Loucy (cell line): ENCODE measurements around the gene GALNT1.

Experiments
- EZH2phosphoT487 ChIP-seq: fragments of 200-600 bp; IDR thresholded peaks from 2 replicates; pipeline ENCODE4 v1.6.1; 2018; ENCODE audit warnings: antibody characterized with exemption, mild to moderate bottlenecking, moderate library complexity, borderline replicate concordance
- TF ChIP-seq, protein P1 (sequence below): fragments of 200-600 bp; sonication (generic); conservative IDR thresholded peaks from 2 replicates; pipeline ENCODE4 v1.5.1; 2014; ENCODE audit warnings: mild to moderate bottlenecking, antibody characterized with exemption, low read length

- TF ChIP-seq, protein P1, sequence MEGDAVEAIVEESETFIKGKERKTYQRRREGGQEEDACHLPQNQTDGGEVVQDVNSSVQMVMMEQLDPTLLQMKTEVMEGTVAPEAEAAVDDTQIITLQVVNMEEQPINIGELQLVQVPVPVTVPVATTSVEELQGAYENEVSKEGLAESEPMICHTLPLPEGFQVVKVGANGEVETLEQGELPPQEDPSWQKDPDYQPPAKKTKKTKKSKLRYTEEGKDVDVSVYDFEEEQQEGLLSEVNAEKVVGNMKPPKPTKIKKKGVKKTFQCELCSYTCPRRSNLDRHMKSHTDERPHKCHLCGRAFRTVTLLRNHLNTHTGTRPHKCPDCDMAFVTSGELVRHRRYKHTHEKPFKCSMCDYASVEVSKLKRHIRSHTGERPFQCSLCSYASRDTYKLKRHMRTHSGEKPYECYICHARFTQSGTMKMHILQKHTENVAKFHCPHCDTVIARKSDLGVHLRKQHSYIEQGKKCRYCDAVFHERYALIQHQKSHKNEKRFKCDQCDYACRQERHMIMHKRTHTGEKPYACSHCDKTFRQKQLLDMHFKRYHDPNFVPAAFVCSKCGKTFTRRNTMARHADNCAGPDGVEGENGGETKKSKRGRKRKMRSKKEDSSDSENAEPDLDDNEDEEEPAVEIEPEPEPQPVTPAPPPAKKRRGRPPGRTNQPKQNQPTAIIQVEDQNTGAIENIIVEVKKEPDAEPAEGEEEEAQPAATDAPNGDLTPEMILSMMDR = no peak
- TF ChIP-seq EZH2phosphoT487 = no peak
These were observed 151.9 kb downstream of the GALNT1 start for GRCh38 chr18:35733408-35733807.
